GM23338 (cell line): Measurements from ENCODE around the gene ARHGEF25. TPM values are rescaled to one million over a fixed set of nuclear protein-coding genes. Genes with fewer than 3 reads are reported as not detected.

Experiments used
- ATAC-seq: fragments of 200-7000 bp; cut with Tn5 transposase; 3 replicates; pipeline ENCODE4 v1.9.1; 2020
- DNase-seq: peaks from one replicate; pipeline ENCODE4 v3.0.0-alpha.2; 2015; ENCODE audit warnings: low spot score
- H2AFZ ChIP-seq: fragments of 200-600 bp; sonication (generic); 2 replicates; pipeline ENCODE4 v1.8.0; 2016; ENCODE audit warnings: antibody characterized with exemption, mild to moderate bottlenecking, moderate library complexity
- H3F3A ChIP-seq: fragments of 200-600 bp; sonication (generic); replicated peaks from 2 replicates; pipeline ENCODE4 v1.8.0; 2017; ENCODE audit warnings: antibody characterized with exemption, mixed run types, low read depth
- H3K27ac ChIP-seq: fragments of 200-600 bp; sonication (generic); 2 replicates; pipeline ENCODE4 v1.6.1; 2016; ENCODE audit warnings: low read depth
- H3K27me3 ChIP-seq: fragments of 200-600 bp; sonication (generic); 2 replicates; pipeline ENCODE4 v1.8.0; 2016; ENCODE audit warnings: mild to moderate bottlenecking, mixed run types, moderate library complexity; ENCODE audit not compliant: insufficient read depth
- H3K36me3 ChIP-seq: fragments of 200-600 bp; sonication (generic); 2 replicates; pipeline ENCODE4 v1.8.0; 2016; ENCODE audit warnings: mild to moderate bottlenecking; ENCODE audit not compliant: insufficient read depth
- H3K4me1 ChIP-seq: fragments of 200-600 bp; sonication (generic); 2 replicates; pipeline ENCODE4 v1.8.0; 2016; ENCODE audit warnings: mild to moderate bottlenecking, moderate library complexity; ENCODE audit not compliant: insufficient read depth
- H3K4me2 ChIP-seq: fragments of 200-600 bp; sonication (generic); 2 replicates; pipeline ENCODE4 v1.7.1; 2017; ENCODE audit warnings: mixed run types
- H3K4me3 ChIP-seq: fragments of 200-600 bp; sonication (generic); 2 replicates; pipeline ENCODE4 v1.6.1; 2016; ENCODE audit warnings: mixed run types
- H3K79me2 ChIP-seq: fragments of 200-600 bp; sonication (generic); replicated peaks from 2 replicates; pipeline ENCODE4 v1.8.0; 2017; ENCODE audit warnings: mild to moderate bottlenecking; ENCODE audit not compliant: insufficient read depth
- H3K9me2 ChIP-seq: fragments of 200-600 bp; sonication (generic); 2 replicates; pipeline ENCODE4 v1.8.0; 2017; ENCODE audit not compliant: insufficient read depth
- H4K20me1 ChIP-seq: fragments of 200-600 bp; sonication (generic); replicated peaks from 2 replicates; pipeline ENCODE4 v1.8.0; 2017; ENCODE audit warnings: mild to moderate bottlenecking; ENCODE audit not compliant: insufficient read depth
- H3K27ac Mint-ChIP-seq: 2 replicates; pipeline ENCODE4 v1.8.0; 2020; ENCODE audit warnings: inconsistent platforms, mild to moderate bottlenecking, moderate library complexity, mixed read lengths
- H3K27me3 Mint-ChIP-seq: 3 replicates; pipeline ENCODE4 v1.8.0; 2022; ENCODE audit warnings: low read depth, mild to moderate bottlenecking, moderate library complexity, mixed read lengths, inconsistent platforms; ENCODE audit not compliant: insufficient read depth, poor library complexity
- H3K36me3 Mint-ChIP-seq: 3 replicates; pipeline ENCODE4 v1.8.0; 2021; ENCODE audit warnings: low read depth, mild to moderate bottlenecking, inconsistent platforms, moderate library complexity, mixed read lengths
- H3K4me1 Mint-ChIP-seq: 3 replicates; pipeline ENCODE4 v1.8.0; 2020; ENCODE audit warnings: mild to moderate bottlenecking, inconsistent platforms, mixed read lengths
- H3K4me3 Mint-ChIP-seq: 3 replicates; pipeline ENCODE4 v1.8.0; 2021; ENCODE audit warnings: moderate library complexity, mild to moderate bottlenecking, inconsistent platforms, mixed read lengths
- H3K9me3 Mint-ChIP-seq: 3 replicates; pipeline ENCODE4 v1.8.0; 2020; ENCODE audit warnings: moderate library complexity, mild to moderate bottlenecking, inconsistent platforms, mixed read lengths
- CREB1 ChIP-seq: fragments of 250-450 bp; sonication (Bioruptor Pico); IDR thresholded peaks from 2 replicates; pipeline ENCODE4 v1.5.0; 2020; ENCODE audit warnings: low read depth, mild to moderate bottlenecking, moderate library complexity
- ETS1 ChIP-seq: IDR thresholded peaks from 2 replicates; pipeline ENCODE4 v1.6.1; 2016; ENCODE audit warnings: antibody characterized with exemption
- EZH2 ChIP-seq: fragments of 200-600 bp; sonication (generic); IDR thresholded peaks from one replicate; pipeline ENCODE4 v1.8.0; 2017; ENCODE audit warnings: antibody characterized with exemption, mild to moderate bottlenecking, low read depth; ENCODE audit not compliant: unreplicated experiment
- EZH2phosphoT487 ChIP-seq: fragments of 200-600 bp; sonication (generic); IDR thresholded peaks from one replicate; pipeline ENCODE4 v1.8.1; 2018; ENCODE audit warnings: antibody characterized with exemption; ENCODE audit not compliant: unreplicated experiment
- JUNB ChIP-seq: IDR thresholded peaks from one replicate; pipeline ENCODE4 v1.6.1; 2016; ENCODE audit warnings: antibody characterized with exemption; ENCODE audit not compliant: unreplicated experiment
- NANOG ChIP-seq: IDR thresholded peaks from 2 replicates; pipeline ENCODE4 v1.6.1; 2016; ENCODE audit warnings: antibody characterized with exemption, borderline replicate concordance
- POLR2AphosphoS5 ChIP-seq: IDR thresholded peaks from 2 replicates; pipeline ENCODE4 v1.6.1; 2016; ENCODE audit warnings: antibody characterized with exemption, low read depth
- REST ChIP-seq: IDR thresholded peaks from one replicate; pipeline ENCODE4 v1.6.1; 2018; ENCODE audit warnings: antibody characterized with exemption; ENCODE audit not compliant: unreplicated experiment
- STAT1 ChIP-seq: IDR thresholded peaks from one replicate; pipeline ENCODE4 v1.6.1; 2016; ENCODE audit warnings: antibody characterized with exemption; ENCODE audit not compliant: unreplicated experiment
- ZNF114 ChIP-seq: fragments of 250-450 bp; sonication (Bioruptor Pico); IDR thresholded peaks from 2 replicates; pipeline ENCODE4 v1.5.0; 2020; ENCODE audit warnings: mild to moderate bottlenecking, moderate library complexity
- ZNF331 ChIP-seq: fragments of 250-450 bp; sonication (Bioruptor Pico); IDR thresholded peaks from 2 replicates; pipeline ENCODE4 v1.5.0; 2020; ENCODE audit warnings: low read depth, mild to moderate bottlenecking, moderate library complexity
- ZNF462 ChIP-seq: fragments of 250-450 bp; sonication (Bioruptor Pico); IDR thresholded peaks from 2 replicates; pipeline ENCODE4 v1.5.0; 2020; ENCODE audit warnings: mild to moderate bottlenecking, moderate library complexity
- polyA plus RNA-seq: library from polyadenylated mRNA; unstranded; fragments of >200 nt; fragmentation: Nextera tagmentation; extraction: Ambion mirVana; gene quantifications from 2 replicates; pipeline ENCODE4 v1.2.1, GENCODE V29; 2016
- total RNA-seq: library from RNA; depleted of rRNA; stranded (reverse); fragments of >200 nt; shearing (Covaris generic); gene quantifications from 2 replicates; pipeline ENCODE4 v1.2.3, GENCODE V29; 2014
- TF ChIP-seq, protein P1 (sequence below), 2 experiments: fragments of 200-600 bp in 1 of 2; sonication (generic) in 1 of 2; conservative IDR thresholded peaks; 2 replicates each; pipeline versions ENCODE4 v1.5.1 to v1.6.1; 2016 to 2017; ENCODE audit warnings: antibody characterized with exemption in 2 of 2, low read depth in 2 of 2, mild to moderate bottlenecking in 2 of 2, moderate library complexity in 1 of 2

Gene ARHGEF25
- total and polyA plus RNA-seq, 2 experiments from 2014 or later = 0.53 to 10.2 TPM

DNA sequence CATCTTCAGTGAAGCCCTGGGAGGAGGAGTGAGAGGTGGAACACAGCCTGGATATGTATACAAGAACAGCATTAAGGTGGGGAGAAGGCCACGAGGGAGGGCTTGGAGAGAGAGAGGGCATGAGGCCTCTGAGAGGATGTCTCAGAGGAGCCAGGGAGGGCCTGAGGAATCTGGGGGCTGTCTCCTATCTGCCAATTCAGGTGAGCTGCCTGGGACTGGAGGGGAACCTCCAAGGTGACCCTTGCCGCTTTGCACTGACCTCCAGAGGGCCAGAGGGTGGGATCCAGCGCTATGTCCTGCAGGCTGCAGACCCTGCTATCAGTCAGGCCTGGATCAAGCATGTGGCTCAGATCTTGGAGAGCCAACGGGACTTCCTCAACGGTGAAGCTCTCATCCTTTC lies 4.4 kb downstream of the ARHGEF25 start:
- peaks cover 31% of the 10 kb centered on the region; the same call in 1 of the 2 replicates for H3K4me1 ChIP-seq
- peaks cover 20% of the 10 kb centered on the region; the same call in 1 of the 3 replicates for H3K36me3 Mint-ChIP-seq
- TF ChIP-seq REST (no peak), POLR2AphosphoS5 (no peak), EZH2phosphoT487 (no peak), NANOG (no peak), STAT1 (no peak), JUNB (no peak), ZNF462 (no peak), CREB1 (CRISPR knock-in tag) (no peak), ETS1 (no peak), ZNF331 (no peak), EZH2 (no peak), ZNF114 (CRISPR knock-in tag) (no peak)
- TF ChIP-seq, protein P1, sequence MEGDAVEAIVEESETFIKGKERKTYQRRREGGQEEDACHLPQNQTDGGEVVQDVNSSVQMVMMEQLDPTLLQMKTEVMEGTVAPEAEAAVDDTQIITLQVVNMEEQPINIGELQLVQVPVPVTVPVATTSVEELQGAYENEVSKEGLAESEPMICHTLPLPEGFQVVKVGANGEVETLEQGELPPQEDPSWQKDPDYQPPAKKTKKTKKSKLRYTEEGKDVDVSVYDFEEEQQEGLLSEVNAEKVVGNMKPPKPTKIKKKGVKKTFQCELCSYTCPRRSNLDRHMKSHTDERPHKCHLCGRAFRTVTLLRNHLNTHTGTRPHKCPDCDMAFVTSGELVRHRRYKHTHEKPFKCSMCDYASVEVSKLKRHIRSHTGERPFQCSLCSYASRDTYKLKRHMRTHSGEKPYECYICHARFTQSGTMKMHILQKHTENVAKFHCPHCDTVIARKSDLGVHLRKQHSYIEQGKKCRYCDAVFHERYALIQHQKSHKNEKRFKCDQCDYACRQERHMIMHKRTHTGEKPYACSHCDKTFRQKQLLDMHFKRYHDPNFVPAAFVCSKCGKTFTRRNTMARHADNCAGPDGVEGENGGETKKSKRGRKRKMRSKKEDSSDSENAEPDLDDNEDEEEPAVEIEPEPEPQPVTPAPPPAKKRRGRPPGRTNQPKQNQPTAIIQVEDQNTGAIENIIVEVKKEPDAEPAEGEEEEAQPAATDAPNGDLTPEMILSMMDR (conservative IDR thresholded peaks at IDR 0.05; ENCODE audit: low read depth in 2 of 2) = no peak
- no peak overlapping the region for H3K4me3 ChIP-seq
- H3K9me3 Mint-ChIP-seq = no peaks in the 10 kb centered on the region
- DNase-seq (no peak), ATAC-seq (no peak)
- H3K79me2 ChIP-seq = no peaks in the 10 kb centered on the region
- H3K27me3 Mint-ChIP-seq = peaks cover 89% of the 10 kb centered on the region
- H3K27ac Mint-ChIP-seq = no peak overlapping the region
- H2AFZ ChIP-seq = no peak overlapping the region
- no peak overlapping the region for H3K4me3 Mint-ChIP-seq
- H3F3A ChIP-seq = 0 out of 2 replicates have a peak, but pooled peaks cover 13% of the 10 kb centered on the region
- H3K27ac ChIP-seq = no peak overlapping the region
- peaks cover 4% of the 10 kb centered on the region; the same call in 1 of the 2 replicates for H3K36me3 ChIP-seq
- H3K9me2 ChIP-seq = no peaks in the 10 kb centered on the region
- peaks cover 95% of the 10 kb centered on the region for H3K27me3 ChIP-seq
- no peak overlapping the region for H3K4me2 ChIP-seq
- H4K20me1 ChIP-seq = peaks cover under 1% of the 10 kb centered on the region; the same call in 1 of the 2 replicates
- H3K4me1 Mint-ChIP-seq = peaks cover 28% of the 10 kb centered on the region
